ENCODE data around the gene AFDN. TPM values are rescaled to one million over a fixed set of nuclear protein-coding genes. Genes with fewer than 3 reads are reported as not detected.

AFDN gene
- total RNA-seq, 4 donors from 2014 or later, result 66.9 to 88.0 (median 75.3) TPM

GRCh38 chr6:167917551-167918154 is 90.9 kb downstream of the AFDN start:
- Histone ChIP-seq H3K4me1 (no peaks in the 10 kb centered on the region), H3K27ac (replicated peaks in 1 of 4) (no peak overlapping the region), H3K27me3 (no peaks in the 10 kb centered on the region), H3K36me3 (peaks cover 43 to 98% (median 76%) of the 10 kb centered on the region in 4 donors), H3K4me3 (no peak overlapping the region), H3K9me3 (no peaks in the 10 kb centered on the region)
- 87% methylated on average over 2 of the region's 2 CpGs for WGBS
- intact Hi-C loops (cut with DNase I), result no loop called here
- DNase-seq (ENCODE audit: extremely low spot score), result no peak
- TF ChIP-seq CTCF (IDR thresholded peaks at IDR 0.05), result no peak
- no peak for TF ChIP-seq EP300 (IDR thresholded peaks at IDR 0.05)
- TF ChIP-seq POLR2A (IDR thresholded peaks at IDR 0.05; ENCODE audit: low read depth), result no peak
- TF ChIP-seq POLR2AphosphoS5 (IDR thresholded peaks at IDR 0.05), result no peak

GRCh38 chr6:167918548-167919278 is 92.0 kb downstream of the AFDN start:
- Histone ChIP-seq H3K9me3 (no peaks in the 10 kb centered on the region), H3K27ac (replicated peaks in 1 of 4) (no peak overlapping the region), H3K27me3 (no peaks in the 10 kb centered on the region), H3K4me1 (no peaks in the 10 kb centered on the region), H3K36me3 (peaks cover 43 to 95% (median 76%) of the 10 kb centered on the region in 4 donors), H3K4me3 (no peak overlapping the region)
- 91% methylated on average over 14 of the region's 14 CpGs for WGBS
- TF ChIP-seq POLR2A (IDR thresholded peaks at IDR 0.05; ENCODE audit: low read depth) (no peak), EP300 (IDR thresholded peaks at IDR 0.05) (no peak), CTCF (IDR thresholded peaks at IDR 0.05) (no peak), POLR2AphosphoS5 (IDR thresholded peaks at IDR 0.05) (no peak)
- intact Hi-C loops (cut with DNase I), result no loop called here
- peak; percentile 64 for DNase-seq (ENCODE audit: extremely low spot score)

DNA sequence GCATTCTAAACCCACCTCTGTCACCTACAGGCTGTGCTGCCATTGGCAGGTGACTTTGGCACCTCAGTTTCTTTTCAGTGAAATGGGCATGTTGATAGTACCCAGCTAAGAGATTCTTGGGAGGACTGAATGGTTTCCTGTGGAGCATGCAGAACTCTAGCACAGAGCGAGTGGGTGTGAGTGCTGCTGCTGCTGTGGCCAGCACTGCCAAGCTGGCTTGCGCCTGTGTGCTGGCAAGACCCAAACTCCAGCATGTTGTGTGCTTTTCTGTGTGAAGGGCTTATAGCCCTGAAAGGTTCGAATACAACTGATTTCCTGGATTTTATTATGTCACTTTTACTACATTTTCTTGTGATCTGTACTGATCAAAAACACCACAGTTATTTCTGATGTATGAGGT is 92.6 kb downstream of the AFDN start:
- Histone ChIP-seq H3K27me3 (no peaks in the 10 kb centered on the region), H3K36me3 (peaks cover 39 to 95% (median 73%) of the 10 kb centered on the region in 4 donors), H3K27ac (replicated peaks in 1 of 4) (no peak overlapping the region), H3K4me3 (no peak overlapping the region), H3K9me3 (no peaks in the 10 kb centered on the region), H3K4me1 (no peaks in the 10 kb centered on the region)
- TF ChIP-seq POLR2AphosphoS5 (IDR thresholded peaks at IDR 0.05) (no peak), POLR2A (IDR thresholded peaks at IDR 0.05; ENCODE audit: low read depth) (no peak), CTCF (IDR thresholded peaks at IDR 0.05) (no peak), EP300 (IDR thresholded peaks at IDR 0.05) (no peak)
- WGBS, result 95% methylated on average over 3 of the region's 3 CpGs
- no peak for DNase-seq (ENCODE audit: extremely low spot score)
- intact Hi-C loops (cut with DNase I), result no loop called here

GRCh38 chr6:167920165-167920564 is 93.5 kb downstream of the AFDN start:
- no peaks in the 10 kb centered on the region for H3K9me3 ChIP-seq
- intact Hi-C loops (cut with DNase I), result no loop called here
- H3K4me3 ChIP-seq, result no peak overlapping the region
- H3K4me1 ChIP-seq, result no peaks in the 10 kb centered on the region
- DNase-seq (ENCODE audit: extremely low spot score), result peak; percentile 74
- no peak overlapping the region for H3K27ac ChIP-seq (replicated peaks in 1 of 4)
- TF ChIP-seq POLR2AphosphoS5 (IDR thresholded peaks at IDR 0.05) (no peak), EP300 (IDR thresholded peaks at IDR 0.05) (no peak), POLR2A (IDR thresholded peaks at IDR 0.05; ENCODE audit: low read depth) (no peak), CTCF (IDR thresholded peaks at IDR 0.05) (no peak)
- WGBS, result 93% methylated on average over 8 of the region's 8 CpGs
- no peaks in the 10 kb centered on the region for H3K27me3 ChIP-seq
- H3K36me3 ChIP-seq, result peaks cover 30 to 95% (median 69%) of the 10 kb centered on the region in 4 donors
